ENCODE results near the gene KCNQ1.
A peak's percentile ranks its signal among the peaks of the same experiment; 100 is the strongest.

KCNQ1 gene, protein sequence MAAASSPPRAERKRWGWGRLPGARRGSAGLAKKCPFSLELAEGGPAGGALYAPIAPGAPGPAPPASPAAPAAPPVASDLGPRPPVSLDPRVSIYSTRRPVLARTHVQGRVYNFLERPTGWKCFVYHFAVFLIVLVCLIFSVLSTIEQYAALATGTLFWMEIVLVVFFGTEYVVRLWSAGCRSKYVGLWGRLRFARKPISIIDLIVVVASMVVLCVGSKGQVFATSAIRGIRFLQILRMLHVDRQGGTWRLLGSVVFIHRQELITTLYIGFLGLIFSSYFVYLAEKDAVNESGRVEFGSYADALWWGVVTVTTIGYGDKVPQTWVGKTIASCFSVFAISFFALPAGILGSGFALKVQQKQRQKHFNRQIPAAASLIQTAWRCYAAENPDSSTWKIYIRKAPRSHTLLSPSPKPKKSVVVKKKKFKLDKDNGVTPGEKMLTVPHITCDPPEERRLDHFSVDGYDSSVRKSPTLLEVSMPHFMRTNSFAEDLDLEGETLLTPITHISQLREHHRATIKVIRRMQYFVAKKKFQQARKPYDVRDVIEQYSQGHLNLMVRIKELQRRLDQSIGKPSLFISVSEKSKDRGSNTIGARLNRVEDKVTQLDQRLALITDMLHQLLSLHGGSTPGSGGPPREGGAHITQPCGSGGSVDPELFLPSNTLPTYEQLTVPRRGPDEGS

DNA sequence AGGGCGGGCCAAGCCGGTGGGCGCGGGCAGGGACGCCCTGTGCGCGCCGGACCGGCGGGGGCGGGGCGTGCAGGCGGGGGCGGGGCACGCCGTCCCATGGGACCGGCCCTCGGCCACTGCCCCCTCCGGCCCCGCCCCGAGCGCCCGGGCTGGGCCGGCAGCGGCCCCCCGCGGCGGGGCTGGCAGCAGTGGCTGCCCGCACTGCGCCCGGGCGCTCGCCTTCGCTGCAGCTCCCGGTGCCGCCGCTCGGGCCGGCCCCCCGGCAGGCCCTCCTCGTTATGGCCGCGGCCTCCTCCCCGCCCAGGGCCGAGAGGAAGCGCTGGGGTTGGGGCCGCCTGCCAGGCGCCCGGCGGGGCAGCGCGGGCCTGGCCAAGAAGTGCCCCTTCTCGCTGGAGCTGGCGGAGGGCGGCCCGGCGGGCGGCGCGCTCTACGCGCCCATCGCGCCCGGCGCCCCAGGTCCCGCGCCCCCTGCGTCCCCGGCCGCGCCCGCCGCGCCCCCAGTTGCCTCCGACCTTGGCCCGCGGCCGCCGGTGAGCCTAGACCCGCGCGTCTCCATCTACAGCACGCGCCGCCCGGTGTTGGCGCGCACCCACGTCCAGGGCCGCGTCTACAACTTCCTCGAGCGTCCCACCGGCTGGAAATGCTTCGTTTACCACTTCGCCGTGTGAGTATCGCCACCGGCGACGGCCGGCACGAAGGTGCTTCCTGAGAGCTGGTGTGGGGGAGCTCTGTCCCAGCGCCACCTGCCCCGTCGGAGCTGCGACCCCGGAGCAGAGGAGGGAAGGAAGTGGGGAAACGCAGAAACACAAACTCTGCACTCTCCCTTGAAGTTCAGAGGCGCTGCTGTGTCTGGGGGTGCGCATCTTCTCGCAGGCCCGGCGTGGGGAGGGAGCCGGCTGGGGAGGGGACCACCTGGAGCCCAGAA lies at the start of gene KCNQ1:
TSS of gene KCNQ1 (plus strand) at position 188 of the 925 bp plus-strand sequence. CDS start at position 279, 91 bp downstream.
- DNase-seq, result peak; percentile 67

DNA sequence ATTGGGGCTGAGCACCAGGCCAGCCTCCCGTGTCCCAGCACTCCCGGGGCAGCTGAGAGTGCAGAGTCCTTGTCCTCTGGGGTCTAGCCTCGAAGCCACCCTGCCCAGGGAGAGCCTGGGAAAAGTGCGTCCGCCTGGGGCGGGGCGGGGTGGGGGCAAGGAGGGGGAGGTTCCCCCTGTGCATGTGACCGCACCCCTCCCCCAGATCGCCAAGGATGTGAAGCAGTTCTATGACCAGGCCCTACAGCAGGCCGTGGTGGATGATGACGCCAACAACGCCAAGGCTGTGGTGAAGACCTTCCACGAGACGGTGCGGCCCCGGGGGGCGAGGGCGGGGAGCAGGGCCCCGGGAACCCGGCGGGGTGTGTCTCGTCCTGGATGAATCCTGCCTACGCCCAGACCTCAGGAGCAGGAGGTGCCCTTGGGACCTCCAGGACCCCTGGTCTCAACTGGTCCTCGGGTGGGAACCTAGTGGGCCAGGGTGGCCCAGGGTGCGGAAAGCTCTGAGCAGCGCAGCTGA lies 49.5 kb upstream of the KCNQ1 start:
- no peak for DNase-seq

DNA sequence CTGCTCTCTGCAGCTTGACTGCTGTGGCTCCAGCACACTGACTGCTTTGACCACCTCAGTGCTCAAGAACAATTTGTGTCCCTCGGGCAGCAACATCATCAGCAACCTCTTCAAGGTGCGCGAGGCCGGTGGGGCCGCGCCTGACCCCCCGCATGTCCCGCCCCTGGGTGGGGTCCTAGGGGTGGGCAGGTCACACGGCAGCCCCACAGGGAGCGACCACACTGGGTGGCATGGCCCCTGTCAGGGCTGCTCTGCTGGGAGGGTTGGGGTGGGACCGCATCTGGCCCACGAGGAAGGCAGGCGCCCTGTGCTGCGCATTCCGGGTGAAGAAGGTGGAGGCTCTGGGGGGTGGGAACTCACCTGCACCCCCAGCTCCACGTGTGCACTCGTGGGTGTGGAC lies 49.0 kb upstream of the KCNQ1 start:
- no peak for DNase-seq

DNA sequence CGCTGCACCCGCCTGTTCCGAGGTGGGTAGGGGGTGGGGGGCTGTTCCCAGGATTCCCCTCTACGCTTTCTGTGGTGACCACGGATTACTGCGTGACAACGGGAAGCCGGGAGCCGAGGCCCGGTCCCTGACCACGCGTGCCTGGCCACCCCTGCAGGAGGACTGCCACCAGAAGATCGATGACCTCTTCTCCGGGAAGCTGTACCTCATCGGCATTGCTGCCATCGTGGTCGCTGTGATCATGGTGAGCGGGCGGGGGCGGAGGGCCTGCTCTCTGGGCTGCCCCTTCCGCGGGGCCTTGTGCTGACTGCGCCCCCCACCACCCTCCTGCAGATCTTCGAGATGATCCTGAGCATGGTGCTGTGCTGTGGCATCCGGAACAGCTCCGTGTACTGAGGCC lies 48.3 kb upstream of the KCNQ1 start:
- DNase-seq, result no peak

DNA sequence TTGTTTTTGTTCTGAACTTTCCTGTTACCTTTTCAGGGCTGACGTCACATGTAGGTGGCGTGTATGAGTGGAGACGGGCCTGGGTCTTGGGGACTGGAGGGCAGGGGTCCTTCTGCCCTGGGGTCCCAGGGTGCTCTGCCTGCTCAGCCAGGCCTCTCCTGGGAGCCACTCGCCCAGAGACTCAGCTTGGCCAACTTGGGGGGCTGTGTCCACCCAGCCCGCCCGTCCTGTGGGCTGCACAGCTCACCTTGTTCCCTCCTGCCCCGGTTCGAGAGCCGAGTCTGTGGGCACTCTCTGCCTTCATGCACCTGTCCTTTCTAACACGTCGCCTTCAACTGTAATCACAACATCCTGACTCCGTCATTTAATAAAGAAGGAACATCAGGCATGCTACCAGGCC lies 47.8 kb upstream of the KCNQ1 start:
- no peak for DNase-seq

DNA sequence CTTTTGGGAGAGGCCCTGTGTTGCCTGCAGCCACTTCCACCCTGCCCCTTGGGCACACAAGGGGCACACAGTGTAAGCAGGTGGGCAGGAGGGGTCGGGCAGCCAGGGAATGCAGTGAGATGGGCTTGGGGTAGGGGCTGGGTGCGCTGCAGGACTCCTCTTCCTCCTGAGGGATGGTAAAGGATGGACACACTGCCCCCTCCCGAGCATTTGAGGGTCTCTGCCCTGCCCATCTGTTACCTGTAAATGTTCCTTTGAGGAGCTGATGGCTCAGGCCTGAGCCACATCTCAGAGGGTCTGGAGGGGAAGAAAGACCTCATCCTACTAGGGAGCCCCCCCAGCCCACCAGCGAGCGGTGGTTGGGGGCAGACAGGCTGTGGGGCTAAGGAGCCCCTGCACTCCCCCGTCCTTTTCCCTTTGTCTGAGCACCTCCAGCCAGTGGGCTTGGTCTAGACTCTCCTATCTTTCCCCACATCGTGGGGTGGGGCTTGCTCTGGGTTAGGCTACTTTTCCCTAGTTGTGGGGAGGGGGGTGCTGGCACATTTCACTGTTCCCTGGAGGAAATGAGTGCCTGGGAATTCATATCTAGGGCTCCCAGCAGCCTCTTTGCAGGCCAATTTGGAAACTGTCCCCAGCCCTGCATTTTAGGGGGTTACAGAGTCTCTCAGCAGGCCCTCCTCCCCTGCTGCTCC lies 46.0 kb upstream of the KCNQ1 start:
- no peak for DNase-seq

DNA sequence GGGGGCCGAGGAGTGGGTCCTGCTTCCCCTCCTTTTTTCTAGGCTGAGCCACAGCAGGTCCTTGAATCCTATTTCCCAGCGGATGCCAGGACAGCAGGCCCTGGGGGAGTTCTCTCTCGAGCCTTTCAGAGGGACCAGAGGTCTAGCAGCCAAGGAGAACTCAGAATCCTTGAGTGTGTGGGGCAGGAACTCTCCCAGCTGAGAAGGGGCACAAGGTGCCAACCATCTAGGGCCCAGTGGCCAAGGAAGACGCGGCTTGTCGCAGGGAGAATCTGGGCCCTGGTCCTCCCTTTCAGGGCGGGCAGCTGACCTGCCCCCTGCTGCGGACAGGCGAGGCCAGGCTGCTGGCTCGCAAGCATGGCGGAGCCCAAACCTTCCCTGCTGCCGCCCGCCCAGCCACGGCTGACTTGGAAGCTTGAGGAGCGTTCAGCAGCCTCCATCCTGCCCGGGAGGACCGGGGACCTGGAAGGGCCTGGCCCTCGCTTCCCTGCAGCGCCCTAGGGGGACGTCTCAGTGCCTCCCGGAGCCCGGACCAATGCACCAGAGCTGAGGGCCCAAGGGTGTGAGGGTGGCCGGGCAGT lies 45.2 kb upstream of the KCNQ1 start:
- no peak for DNase-seq

DNA sequence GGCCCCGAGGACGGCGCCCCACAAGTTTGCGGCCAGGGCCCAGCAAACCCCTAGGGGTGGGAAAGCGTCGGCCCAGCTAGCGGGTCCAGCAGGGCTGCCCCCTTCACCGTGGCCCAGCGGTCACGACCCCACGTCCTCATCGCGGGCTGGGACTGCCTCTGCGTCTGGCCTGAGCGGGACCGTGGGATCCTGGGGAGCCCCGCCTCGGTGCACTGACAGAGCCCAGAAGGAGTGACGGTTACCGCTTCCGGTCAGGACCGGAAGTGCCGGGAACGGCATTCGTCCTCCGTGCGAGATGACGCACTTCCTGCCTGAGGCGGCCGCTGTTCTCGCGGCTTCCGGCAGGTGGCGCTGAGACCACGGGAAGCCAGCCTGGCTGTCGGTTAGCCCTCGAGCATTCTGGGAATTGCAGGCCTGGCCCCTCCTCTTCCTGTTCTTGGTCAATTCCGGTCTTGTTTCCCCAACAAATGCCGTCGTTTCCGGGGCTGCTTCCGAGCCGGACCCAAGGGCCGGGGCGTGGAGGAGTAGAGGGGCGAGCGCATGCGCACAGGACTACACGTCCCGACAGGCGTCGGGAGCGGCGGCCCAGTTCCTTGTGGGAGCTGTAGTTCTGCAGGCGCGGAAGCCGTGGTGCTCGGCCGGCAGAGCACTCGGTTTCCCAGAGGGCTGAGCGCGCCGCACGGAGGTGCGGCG lies 44.6 kb upstream of the KCNQ1 start, which contains the start of gene TSSC4:
TSS of gene TSSC4 (plus strand) at position 682 of the 693 bp plus-strand sequence. CDS start 1,884 bp downstream, outside the sequence.
- DNase-seq, result peak; percentile 100

DNA sequence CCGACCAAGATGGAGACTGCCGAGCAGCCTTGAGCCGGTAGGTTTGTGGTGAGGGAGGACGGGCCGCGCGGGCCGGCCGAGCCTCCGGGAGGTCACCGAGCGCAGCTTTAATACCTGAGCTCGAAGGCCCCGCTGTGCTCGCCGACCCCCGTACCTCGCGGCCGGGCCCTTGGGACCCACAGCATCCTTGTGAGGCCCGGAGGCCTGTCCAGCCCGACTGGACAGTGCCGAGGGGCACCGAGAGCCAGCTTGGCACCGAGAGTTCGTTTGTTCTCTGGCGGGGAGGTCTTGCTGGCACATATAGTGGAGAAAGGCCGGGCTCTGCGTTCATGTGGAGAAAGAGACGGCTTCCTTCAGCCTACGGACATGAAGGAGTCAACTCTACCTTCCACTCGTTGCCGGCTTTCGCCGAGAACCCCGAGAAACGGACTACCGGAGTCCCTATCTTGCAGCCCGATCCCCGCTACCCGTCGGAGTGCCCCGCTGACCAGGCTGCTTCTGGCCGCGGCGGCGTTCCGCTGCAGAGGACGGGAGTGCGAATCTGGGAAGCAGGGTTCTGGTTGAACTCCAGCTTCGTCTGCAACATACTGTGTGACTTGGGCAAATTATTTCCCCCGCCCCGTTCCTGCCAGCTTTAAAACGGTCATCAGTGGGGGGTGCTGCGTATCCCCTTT lies 43.9 kb upstream of the KCNQ1 start:
- no peak for DNase-seq

DNA sequence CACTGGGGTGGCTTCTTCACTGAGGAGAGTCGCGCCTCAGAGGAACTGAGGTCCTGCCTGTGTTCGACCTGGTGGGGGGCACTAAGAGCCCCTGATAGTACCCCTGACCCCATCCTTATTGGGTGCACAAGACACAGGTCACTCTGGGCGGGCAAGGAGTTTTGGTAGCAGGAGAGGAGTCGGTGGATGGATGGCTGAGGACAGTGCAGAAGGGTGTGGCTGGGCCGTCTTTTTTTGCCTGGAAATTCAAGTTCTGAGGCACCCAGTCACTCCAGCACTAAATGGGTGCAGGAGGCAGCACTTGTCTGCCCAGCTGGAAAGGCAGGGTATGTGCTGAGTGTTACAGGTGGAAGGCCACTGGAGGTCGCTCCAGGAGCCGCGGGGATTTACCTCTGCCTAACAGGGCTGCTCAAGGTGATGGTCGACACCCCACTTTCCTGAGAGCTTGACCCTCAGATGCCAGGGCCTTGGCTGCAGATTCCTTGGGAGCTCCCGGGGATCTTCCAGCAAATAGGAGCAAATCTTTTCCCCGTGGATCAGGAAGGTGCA lies 43.3 kb upstream of the KCNQ1 start:
- no peak for DNase-seq

DNA sequence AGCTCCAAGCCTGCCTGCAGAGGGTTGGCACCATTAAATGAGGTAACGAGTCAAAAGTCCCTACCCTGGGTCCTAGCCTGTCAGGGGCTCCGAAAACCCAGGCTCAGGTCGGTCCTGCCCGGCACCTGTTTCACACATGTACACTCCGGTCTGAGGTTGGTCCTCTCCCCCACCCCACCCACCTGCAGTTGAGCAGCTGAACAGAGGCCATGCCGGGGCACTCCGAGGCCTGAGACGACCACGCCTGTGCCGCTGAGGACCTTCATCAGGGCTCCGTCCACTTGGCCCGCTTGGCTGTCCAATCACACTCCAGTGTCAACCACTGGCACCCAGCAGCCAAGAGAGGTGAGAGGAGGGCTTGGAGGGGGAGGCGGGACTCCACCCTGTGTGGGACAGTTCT lies 42.7 kb upstream of the KCNQ1 start:
- DNase-seq, result no peak

DNA sequence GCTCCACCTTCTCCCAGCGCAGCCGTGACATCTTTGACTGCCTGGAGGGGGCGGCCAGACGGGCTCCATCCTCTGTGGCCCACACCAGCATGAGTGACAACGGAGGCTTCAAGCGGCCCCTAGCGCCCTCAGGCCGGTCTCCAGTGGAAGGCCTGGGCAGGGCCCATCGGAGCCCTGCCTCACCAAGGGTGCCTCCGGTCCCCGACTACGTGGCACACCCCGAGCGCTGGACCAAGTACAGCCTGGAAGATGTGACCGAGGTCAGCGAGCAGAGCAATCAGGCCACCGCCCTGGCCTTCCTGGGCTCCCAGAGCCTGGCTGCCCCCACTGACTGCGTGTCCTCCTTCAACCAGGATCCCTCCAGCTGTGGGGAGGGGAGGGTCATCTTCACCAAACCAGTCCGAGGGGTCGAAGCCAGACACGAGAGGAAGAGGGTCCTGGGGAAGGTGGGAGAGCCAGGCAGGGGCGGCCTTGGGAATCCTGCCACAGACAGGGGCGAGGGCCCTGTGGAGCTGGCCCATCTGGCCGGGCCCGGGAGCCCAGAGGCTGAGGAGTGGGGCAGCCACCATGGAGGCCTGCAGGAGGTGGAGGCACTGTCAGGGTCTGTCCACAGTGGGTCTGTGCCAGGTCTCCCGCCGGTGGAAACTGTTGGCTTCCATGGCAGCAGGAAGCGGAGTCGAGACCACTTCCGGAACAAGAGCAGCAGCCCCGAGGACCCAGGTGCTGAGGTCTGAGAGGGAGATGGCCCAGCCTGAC lies 41.7 kb upstream of the KCNQ1 start:
- no peak for DNase-seq

DNA sequence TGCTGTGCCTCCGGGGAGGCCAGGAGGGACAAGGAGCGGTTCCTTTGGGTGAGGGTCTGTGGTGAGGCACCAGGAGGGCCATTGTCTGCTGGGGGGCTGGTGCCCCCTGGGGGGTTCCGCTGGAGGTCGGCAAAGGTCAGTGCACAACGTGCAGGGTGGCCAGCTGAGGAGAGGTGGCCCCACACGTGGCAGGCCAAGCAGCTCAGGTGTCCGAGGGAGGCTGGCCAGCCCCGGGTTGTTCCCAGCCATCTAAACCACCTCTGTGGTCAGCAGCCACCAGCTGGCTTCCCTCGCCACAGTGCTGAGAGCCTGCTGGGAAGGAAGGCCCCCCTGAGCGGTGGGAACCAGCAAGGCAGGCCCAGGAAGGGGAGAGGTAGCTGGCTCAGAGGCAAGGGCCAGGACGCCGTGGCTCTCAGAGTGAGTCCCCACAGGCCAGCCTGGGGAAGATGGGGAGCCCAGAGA lies 40.0 kb upstream of the KCNQ1 start:
- no peak for DNase-seq

DNA sequence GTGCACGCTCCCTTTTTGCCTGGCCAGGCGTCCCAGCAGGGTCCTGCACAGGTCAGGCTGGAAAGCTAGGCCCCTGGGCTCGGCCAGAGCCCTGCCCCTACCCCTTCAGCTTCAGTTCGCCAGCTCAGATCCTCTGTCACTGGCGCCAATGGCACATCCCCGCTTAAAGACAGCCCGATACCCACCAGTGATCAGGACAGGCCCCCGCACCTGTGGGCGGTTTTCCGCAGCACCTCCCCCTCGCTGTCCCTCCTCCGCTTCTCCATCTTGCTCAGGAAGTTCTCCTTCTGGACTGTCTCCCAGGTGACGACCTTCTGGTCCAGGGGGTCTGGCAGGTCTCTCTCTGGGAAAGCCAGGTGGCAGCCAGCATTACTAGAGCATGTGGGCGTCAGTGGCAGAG lies 38.4 kb upstream of the KCNQ1 start:
- DNase-seq, result no peak

DNA sequence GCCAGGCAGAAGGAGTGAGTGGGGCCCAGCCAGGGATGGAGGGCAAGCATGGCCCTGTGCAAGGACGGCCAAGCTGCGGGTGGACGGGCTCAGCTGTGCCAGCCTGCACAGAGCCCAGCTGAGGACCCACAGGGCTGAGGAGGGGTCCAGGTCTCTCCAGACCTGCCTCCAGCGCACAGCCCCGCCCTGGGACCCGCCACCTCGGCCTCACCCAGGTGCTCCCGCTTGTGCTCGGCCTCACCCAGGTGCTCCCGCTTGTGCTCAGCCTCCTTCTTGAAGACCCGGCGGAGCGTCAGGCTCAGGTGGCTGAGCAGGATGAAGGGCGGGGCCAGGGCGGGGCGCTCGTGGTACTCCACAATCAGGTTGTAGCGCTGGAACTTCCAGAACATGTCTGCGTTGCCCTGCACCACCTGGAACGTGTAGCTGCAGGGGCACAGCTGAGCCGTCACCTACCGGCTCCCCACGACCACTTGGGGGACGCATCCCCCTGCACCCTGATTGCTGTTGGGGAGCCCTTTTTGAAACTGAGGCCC lies 37.9 kb upstream of the KCNQ1 start:
- DNase-seq, result no peak

DNA sequence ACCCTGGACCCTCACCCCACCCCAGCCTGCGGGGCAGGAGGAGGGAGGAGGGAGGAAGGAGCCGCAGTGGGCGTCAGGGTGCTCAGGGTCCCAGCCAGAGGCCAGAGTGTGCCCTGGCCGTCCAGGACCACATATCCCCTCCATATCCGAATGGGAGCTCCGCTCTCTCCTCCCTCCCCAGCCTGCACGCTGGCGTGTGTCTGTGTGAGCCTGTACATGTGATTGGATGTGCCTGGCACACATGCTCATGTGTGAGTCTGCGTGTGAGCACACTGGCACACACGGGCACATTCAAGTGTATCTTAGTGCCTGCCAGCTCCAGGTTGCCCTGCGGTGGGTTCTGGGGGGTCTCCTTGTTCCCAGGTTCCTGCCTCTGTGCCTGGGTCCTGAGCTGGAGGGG lies 36.1 kb upstream of the KCNQ1 start:
- no peak for DNase-seq

DNA sequence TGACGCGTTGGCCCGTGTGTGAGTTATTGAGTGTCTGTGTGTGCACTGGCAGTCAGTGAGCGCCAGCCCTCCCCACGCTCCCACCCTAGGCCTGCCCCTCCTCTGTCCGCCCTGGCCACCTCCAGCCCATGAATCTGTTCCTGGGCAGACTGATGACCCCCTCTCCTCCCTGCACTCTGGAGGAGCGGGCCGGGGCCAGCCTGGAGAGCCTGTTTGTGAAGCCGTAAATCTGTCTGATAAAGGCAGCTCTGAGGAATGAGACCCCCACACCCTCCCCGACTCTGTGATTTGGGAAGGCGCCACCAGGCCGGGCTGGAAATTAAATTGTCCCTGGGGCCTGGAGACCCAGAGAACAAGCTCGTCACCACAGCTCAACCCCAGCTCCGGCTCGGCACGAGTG lies 35.7 kb upstream of the KCNQ1 start:
- no peak for DNase-seq

DNA sequence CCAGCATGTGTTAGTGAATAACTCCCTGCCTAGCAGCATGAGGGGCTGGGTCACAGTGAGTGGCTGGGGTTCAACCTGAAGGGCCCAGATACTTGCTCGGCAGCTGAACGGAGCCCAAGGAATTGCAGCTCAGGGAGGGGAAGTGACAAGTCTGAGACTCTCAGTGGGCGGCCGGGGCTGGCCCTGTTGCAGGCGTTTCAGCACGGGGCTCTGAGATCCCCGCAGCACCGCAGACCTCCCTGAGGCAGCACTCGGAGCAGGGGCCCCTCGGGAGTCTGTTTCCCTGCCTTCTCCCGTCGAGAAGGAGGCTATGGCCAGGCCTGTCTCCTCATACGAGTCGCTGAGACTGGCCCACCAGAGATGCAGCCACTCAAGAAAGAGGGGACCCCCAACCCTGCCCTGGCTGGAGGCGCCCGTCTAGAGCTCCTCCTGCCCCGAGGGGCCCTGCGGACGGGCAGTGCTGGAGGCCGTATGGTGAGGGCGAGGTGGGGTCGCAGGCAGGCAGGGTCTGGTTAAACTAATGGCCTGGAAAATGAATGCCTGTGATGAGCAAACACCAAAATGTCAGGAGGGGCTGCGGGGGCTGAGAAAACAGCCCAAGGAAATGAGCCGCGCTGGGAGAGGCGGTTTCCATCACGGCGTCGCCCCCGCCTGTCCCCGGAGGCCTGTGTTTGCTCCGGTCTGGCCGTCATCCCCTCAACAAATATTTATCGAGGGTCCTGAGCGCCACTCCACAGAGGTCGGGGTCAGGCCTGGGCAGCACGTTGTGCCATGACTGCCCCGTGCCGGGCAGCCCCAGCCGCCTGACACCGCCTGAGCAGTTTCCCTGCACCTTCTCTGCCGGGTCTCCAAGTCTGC lies 35.0 kb upstream of the KCNQ1 start:
- DNase-seq, result no peak
